CD4-positive, alpha-beta memory T cell (primary cell): ENCODE data around the gene C1orf105. TPM values are rescaled to one million over a fixed set of nuclear protein-coding genes. Genes with fewer than 3 reads are reported as not detected.

ENCODE experiments used
- CTCF ChIA-PET: fragments of 350-600 bp; sonication (Branson Sonifier 250); formaldehyde crosslinking; loops from one replicate; lab custom pipeline; 2021; ENCODE audit warnings: inconsistent platforms; ENCODE audit not compliant: partially characterized antibody; lab: Charles Lee
- POLR2A ChIA-PET: fragments of 350-600 bp; sonication (Branson Sonifier 250); formaldehyde crosslinking; loops from one replicate; lab custom pipeline; 2021; ENCODE audit not compliant: partially characterized antibody; lab: Charles Lee
- DNase-seq, 5 donors: peaks; one replicate each; pipeline versions ENCODE4 v3.0.0 to v3.0.0-alpha.2; 2020 to 2022; ENCODE audit warnings: mixed read lengths in 1 of 5
- H3K27ac ChIP-seq: one replicate; pipeline ENCODE4 v1.7.0; 2013; ENCODE audit warnings: low read depth, low read length
- H3K27me3 ChIP-seq: 2 replicates; pipeline ENCODE4 v1.7.0; 2013; ENCODE audit warnings: mild to moderate bottlenecking, low read length, moderate library complexity; ENCODE audit not compliant: insufficient read depth
- H3K36me3 ChIP-seq: 2 replicates; pipeline ENCODE4 v1.7.0; 2013; ENCODE audit warnings: mild to moderate bottlenecking, low read length, moderate library complexity; ENCODE audit not compliant: insufficient read depth
- H3K4me1 ChIP-seq: 2 replicates; pipeline ENCODE4 v1.7.0; 2013; ENCODE audit warnings: mild to moderate bottlenecking, low read length, moderate library complexity; ENCODE audit not compliant: insufficient read depth
- H3K4me3 ChIP-seq, 2 donors: one replicate each; pipeline ENCODE4 v1.7.0; 2013; ENCODE audit warnings: low read length in 2 of 2, mild to moderate bottlenecking in 1 of 2
- H3K9me3 ChIP-seq, 2 donors: one replicate each; pipeline ENCODE4 v1.7.0; 2013; ENCODE audit warnings: low read length in 2 of 2, control low read depth in 1 of 2; ENCODE audit not compliant: control insufficient read depth in 1 of 2
- H3K27ac Mint-ChIP-seq, 7 donors: one replicate each; pipeline ENCODE4 v1.8.0; 2020 to 2021; ENCODE audit warnings: mixed read lengths in 7 of 7, mild to moderate bottlenecking in 6 of 7, inconsistent platforms in 3 of 7, moderate library complexity in 3 of 7
- H3K27me3 Mint-ChIP-seq, 2 donors: one replicate each; pipeline ENCODE4 v1.8.0; 2020 to 2021; ENCODE audit warnings: mixed read lengths in 2 of 2
- H3K36me3 Mint-ChIP-seq, 2 donors: one replicate each; pipeline ENCODE4 v1.8.0; 2020 to 2021; ENCODE audit warnings: mixed read lengths in 2 of 2, inconsistent platforms in 1 of 2, mild to moderate bottlenecking in 1 of 2
- H3K4me1 Mint-ChIP-seq, 4 donors: one replicate each; pipeline ENCODE4 v1.8.0; 2020 to 2021; ENCODE audit warnings: mixed read lengths in 4 of 4, mild to moderate bottlenecking in 1 of 4
- H3K4me3 Mint-ChIP-seq, 8 donors: one replicate each; pipeline ENCODE4 v1.8.0; 2020 to 2021; ENCODE audit warnings: mixed read lengths in 8 of 8, mild to moderate bottlenecking in 7 of 8, moderate library complexity in 6 of 8, inconsistent platforms in 3 of 8
- H3K9me3 Mint-ChIP-seq, 8 donors: one replicate each; pipeline ENCODE4 v1.8.0; 2020 to 2021; ENCODE audit warnings: mixed read lengths in 8 of 8, mild to moderate bottlenecking in 5 of 8, inconsistent platforms in 3 of 8, moderate library complexity in 1 of 8
- intact Hi-C: fragments of 100-400 bp; cut with micrococcal nuclease; formaldehyde crosslinking; loops from one replicate; pipeline ENCODE4 v1.15.1; 2023
- polyA plus RNA-seq, 2 donors: library from polyadenylated mRNA; unstranded; fragments of 300-500 nt; fragmentation: Illumina TruSeq; gene quantifications; one replicate each; pipeline ENCODE4 v1.2.3, GENCODE V29; 2021
- total RNA-seq, 2 experiments: library from RNA; stranded (reverse); gene quantifications; one replicate each; pipeline ENCODE4 v1.2.3, GENCODE V29; 2021

Gene C1orf105
- total and polyA plus RNA-seq, 4 experiments from 2014 or later: not detected

DNA sequence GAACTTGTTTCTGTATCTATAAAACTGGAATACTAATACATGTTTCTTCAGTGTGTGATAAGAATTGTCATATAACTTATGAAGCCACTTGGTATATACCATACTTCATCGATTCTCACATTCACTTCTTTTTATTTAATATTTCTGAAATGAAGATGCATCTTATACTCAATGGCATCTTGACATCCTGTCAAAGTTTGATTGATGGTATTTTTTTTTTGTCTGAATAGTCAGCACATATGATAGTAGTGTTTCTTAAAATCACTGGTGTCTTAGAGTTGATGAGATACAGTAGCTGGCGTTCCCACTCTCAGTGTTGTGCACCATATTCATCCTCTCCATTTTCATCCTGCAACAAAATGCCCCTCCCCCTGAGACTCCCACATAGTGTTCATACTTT, 34.4 kb upstream of the C1orf105 start:
- no peak overlapping the region for H3K4me3 Mint-ChIP-seq
- POLR2A ChIA-PET: no interaction called here
- no peaks in the 10 kb centered on the region for H3K36me3 Mint-ChIP-seq
- Histone ChIP-seq H3K9me3 (no peaks in the 10 kb centered on the region), H3K27me3 (no peaks in the 10 kb centered on the region), H3K36me3 (no peaks in the 10 kb centered on the region), H3K4me1 (peaks cover 13% of the 10 kb centered on the region), H3K4me3 (no peak overlapping the region), H3K27ac (no peak overlapping the region)
- CTCF ChIA-PET: no interaction called here
- no peaks in the 10 kb centered on the region for H3K9me3 Mint-ChIP-seq
- intact Hi-C loops: no loop called here
- no peak overlapping the region for H3K27ac Mint-ChIP-seq
- no peak for DNase-seq
- H3K27me3 Mint-ChIP-seq: no peaks in the 10 kb centered on the region
- peaks cover 8 to 22% (median 16%) of the 10 kb centered on the region in 4 donors for H3K4me1 Mint-ChIP-seq

DNA sequence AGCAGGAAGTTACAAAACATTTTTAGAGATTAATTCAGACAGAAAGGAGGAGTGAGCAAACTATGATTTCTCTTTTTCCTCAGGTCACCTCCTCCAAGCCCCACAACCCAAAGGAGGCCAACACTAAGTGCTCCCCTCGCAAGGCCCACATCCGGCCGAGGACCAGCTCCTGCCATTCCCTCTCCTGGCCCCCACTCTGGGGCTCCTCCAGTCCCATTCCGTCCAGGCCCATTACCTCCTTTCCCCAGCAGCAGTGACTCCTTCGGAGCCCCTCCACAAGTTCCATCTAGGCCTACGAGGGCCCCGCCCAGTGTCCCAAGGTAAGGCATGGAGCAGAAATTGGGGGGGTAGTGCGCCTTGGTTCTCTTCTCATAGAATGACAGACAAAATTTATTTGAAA, 32.0 kb upstream of the C1orf105 start:
- no peaks in the 10 kb centered on the region for H3K36me3 ChIP-seq
- CTCF ChIA-PET: no interaction called here
- intact Hi-C loops: no loop called here
- peaks cover 13% of the 10 kb centered on the region for H3K4me1 ChIP-seq
- no peaks in the 10 kb centered on the region for H3K27me3 Mint-ChIP-seq
- H3K9me3 ChIP-seq: no peaks in the 10 kb centered on the region
- no peaks in the 10 kb centered on the region for H3K9me3 Mint-ChIP-seq
- H3K27ac Mint-ChIP-seq: peak overlapping the region in 1 of 7 donors; percentile 35
- H3K27ac ChIP-seq: no peak overlapping the region
- no peak overlapping the region for H3K4me3 ChIP-seq
- DNase-seq: no peak
- no peak overlapping the region for H3K4me3 Mint-ChIP-seq
- POLR2A ChIA-PET: interaction anchor here (1.3 kb wide), 1 partner anchor 52 kb away, joined by 3 read pairs; no protein-coding TSS in a partner anchor
- H3K27me3 ChIP-seq: no peaks in the 10 kb centered on the region
- H3K36me3 Mint-ChIP-seq: no peaks in the 10 kb centered on the region
- H3K4me1 Mint-ChIP-seq: peaks cover 6 to 29% (median 16%) of the 10 kb centered on the region in 4 donors

- H3K27ac ChIP-seq: no peak overlapping the region
- H3K36me3 ChIP-seq: no peaks in the 10 kb centered on the region
- POLR2A ChIA-PET: interaction anchor here (1.1 to 2.1 kb wide), 2 partner anchors 9 to 35 kb away, joined by 4 to 7 read pairs; no protein-coding TSS in a partner anchor
- H3K9me3 ChIP-seq: no peaks in the 10 kb centered on the region
- H3K4me1 ChIP-seq: peaks cover 30% of the 10 kb centered on the region
- intact Hi-C loops: loop anchor here (10.0 kb wide), 1 partner anchor 605 kb away; the partner anchor contains the start of gene METTL13
- H3K4me3 ChIP-seq: no peak overlapping the region
- no peak overlapping the region for H3K4me3 Mint-ChIP-seq
- no peaks in the 10 kb centered on the region for H3K9me3 Mint-ChIP-seq
- H3K27me3 Mint-ChIP-seq: no peaks in the 10 kb centered on the region
- peaks cover 18 to 47% (median 31%) of the 10 kb centered on the region in 4 donors for H3K4me1 Mint-ChIP-seq
- DNase-seq: no peak
- peak overlapping the region in 3 of 7 donors; percentile 17 to 86 (median 31) for H3K27ac Mint-ChIP-seq
- CTCF ChIA-PET: interaction anchor here (0.9 to 1.1 kb wide), 2 partner anchors 9 to 53 kb away, joined by 3 to 4 read pairs; partner anchors contain the start of gene PIGC
- H3K36me3 Mint-ChIP-seq: peaks cover 0 to 5% of the 10 kb centered on the region in 2 donors
- no peaks in the 10 kb centered on the region for H3K27me3 ChIP-seq
Measured at GRCh38 chr1:172390301-172390682, 30.2 kb upstream of the C1orf105 start.

DNA sequence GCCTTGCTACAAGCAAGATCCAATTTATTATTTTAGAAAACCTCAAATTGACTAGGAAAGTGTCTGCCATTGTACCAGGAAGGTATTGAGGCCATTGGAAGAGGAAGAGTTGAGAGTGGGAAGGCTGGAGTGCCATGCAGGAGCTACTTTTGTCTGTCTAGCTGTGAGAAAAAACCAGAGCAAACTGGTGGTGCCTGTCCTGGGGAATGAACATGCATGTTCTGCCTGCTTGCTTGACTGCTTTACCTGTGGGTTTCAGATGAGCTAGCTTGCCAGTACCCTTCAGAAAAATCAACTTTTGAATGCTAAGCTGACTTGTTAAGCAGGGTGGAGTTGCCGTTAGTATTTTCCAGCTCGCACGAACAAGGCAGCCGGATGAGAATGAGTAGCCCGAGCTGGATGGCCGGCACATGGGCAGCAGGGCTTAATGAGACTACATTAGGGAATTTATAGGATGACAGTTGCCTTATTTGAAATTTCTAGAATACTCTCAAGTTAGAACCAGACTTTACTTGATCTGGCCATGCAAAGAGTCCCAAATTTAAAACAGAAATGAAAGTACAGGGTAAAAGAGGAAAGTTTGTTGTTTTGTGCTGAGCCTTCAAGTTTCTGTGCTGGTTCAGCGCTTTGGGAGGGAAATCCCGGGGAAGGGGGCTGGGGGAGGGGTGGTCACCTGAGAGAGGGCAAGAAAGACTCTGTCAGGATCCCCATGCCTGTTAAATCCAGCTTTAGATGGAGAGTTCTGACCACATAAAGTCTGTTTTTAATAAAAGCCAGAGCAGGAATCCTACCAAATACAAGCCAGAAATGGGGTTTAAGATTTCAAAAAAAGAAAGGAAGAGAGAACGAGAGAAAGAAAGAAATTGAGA, 29.6 kb upstream of the C1orf105 start:
- Histone ChIP-seq H3K27ac (no peak overlapping the region), H3K27me3 (no peaks in the 10 kb centered on the region), H3K36me3 (no peaks in the 10 kb centered on the region), H3K9me3 (no peaks in the 10 kb centered on the region), H3K4me1 (peaks cover 37% of the 10 kb centered on the region), H3K4me3 (peak overlapping the region in 1 of 2 donors; percentile 2)
- ChIA-PET POLR2A (interaction anchor here (1.1 to 2.1 kb wide), 2 partner anchors 10 to 35 kb away, joined by 4 to 7 read pairs; no protein-coding TSS in a partner anchor), CTCF (interaction anchor here (1.1 kb wide), 1 partner anchor 9 kb away, joined by 4 read pairs; no protein-coding TSS in a partner anchor)
- no peaks in the 10 kb centered on the region for H3K9me3 Mint-ChIP-seq
- peak overlapping the region in 5 of 7 donors; percentile 17 to 86 (median 42) for H3K27ac Mint-ChIP-seq
- peaks cover 0 to 5% of the 10 kb centered on the region in 2 donors for H3K36me3 Mint-ChIP-seq
- H3K4me1 Mint-ChIP-seq: peaks cover 18 to 53% (median 36%) of the 10 kb centered on the region in 4 donors
- intact Hi-C loops: loop anchor here (10.0 kb wide), 1 partner anchor 606 kb away; the partner anchor contains the start of gene METTL13
- DNase-seq: no peak
- no peaks in the 10 kb centered on the region for H3K27me3 Mint-ChIP-seq
- H3K4me3 Mint-ChIP-seq: peak overlapping the region in 7 of 8 donors; percentile 0 to 64 (median 31)

DNA sequence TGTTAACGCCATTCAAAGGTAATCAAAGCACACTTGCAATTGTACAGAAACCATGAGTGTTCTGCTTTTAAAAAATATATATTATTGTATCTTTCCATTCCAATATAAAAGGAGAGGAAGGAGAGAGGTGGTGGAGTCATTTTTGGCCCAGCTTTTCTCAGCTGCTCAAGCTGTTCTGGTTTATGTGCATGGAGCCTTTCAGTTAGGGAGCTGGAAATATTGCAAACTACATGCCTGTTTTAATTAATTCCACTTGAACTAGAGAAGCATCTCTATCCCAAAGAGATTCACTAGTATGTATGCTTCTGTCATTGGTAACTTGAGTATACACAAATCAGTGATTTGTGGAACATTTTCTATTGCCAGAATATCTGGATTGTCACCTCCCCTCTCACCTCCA, 28.5 kb upstream of the C1orf105 start:
- H3K4me3 ChIP-seq: no peak overlapping the region
- intact Hi-C loops: loop anchor here (10.0 kb wide), 1 partner anchor 607 kb away; the partner anchor contains the start of gene METTL13
- no peak overlapping the region for H3K27ac Mint-ChIP-seq
- ChIA-PET POLR2A (interaction anchor here (6.8 kb wide), 1 partner anchor 33 kb away, joined by 61 read pairs; no protein-coding TSS in a partner anchor), CTCF (no interaction called here)
- DNase-seq: no peak
- H3K36me3 Mint-ChIP-seq: peaks cover 0 to 5% of the 10 kb centered on the region in 2 donors
- H3K27me3 Mint-ChIP-seq: no peaks in the 10 kb centered on the region
- no peaks in the 10 kb centered on the region for H3K36me3 ChIP-seq
- no peaks in the 10 kb centered on the region for H3K9me3 ChIP-seq
- peaks cover 18 to 57% (median 38%) of the 10 kb centered on the region in 4 donors for H3K4me1 Mint-ChIP-seq
- H3K27ac ChIP-seq: no peak overlapping the region
- H3K4me1 ChIP-seq: peaks cover 37% of the 10 kb centered on the region
- no peaks in the 10 kb centered on the region for H3K27me3 ChIP-seq
- no peak overlapping the region for H3K4me3 Mint-ChIP-seq
- no peaks in the 10 kb centered on the region for H3K9me3 Mint-ChIP-seq

DNA sequence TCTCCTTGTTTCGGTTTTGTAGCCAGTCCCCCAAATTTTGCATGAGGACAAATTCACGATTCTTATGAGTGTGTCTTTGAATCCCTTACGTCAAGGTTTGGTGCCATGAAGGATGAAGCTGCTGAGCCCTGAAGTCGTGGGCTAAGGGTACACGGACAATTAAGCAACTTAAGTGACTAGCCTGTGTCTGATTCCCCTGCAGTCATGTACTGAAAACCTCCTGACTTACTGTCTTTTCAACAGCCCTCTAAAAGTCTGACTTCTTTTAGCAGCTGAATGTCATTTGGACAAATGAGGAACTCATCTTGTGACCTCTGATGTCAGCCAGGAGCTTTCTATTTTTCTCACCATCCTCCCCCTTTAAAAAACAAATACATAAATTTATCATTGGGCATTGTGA, 27.1 kb upstream of the C1orf105 start:
- Histone ChIP-seq H3K4me1 (peaks cover 41% of the 10 kb centered on the region), H3K27me3 (no peaks in the 10 kb centered on the region), H3K4me3 (no peak overlapping the region), H3K9me3 (no peaks in the 10 kb centered on the region), H3K36me3 (no peaks in the 10 kb centered on the region), H3K27ac (no peak overlapping the region)
- no peaks in the 10 kb centered on the region for H3K27me3 Mint-ChIP-seq
- H3K4me1 Mint-ChIP-seq: peaks cover 24 to 69% (median 47%) of the 10 kb centered on the region in 4 donors
- H3K9me3 Mint-ChIP-seq: no peaks in the 10 kb centered on the region
- POLR2A ChIA-PET: interaction anchor here (4.4 to 6.8 kb wide), 2 partner anchors 34 to 212 kb away, joined by 32 to 61 read pairs; no protein-coding TSS in a partner anchor
- H3K27ac Mint-ChIP-seq: peak overlapping the region in 5 of 7 donors; percentile 35 to 94 (median 79)
- DNase-seq: no peak
- peak overlapping the region in 5 of 8 donors; percentile 30 to 83 (median 51) for H3K4me3 Mint-ChIP-seq
- intact Hi-C loops: loop anchor here (10.0 kb wide), 1 partner anchor 609 kb away; the partner anchor contains the start of gene METTL13
- CTCF ChIA-PET: interaction anchor here (1.7 to 3.5 kb wide), 4 partner anchors 12 to 257 kb away, joined by 4 to 26 read pairs (median 20); no protein-coding TSS in a partner anchor
- peaks cover 0 to 5% of the 10 kb centered on the region in 2 donors for H3K36me3 Mint-ChIP-seq
